HEK293 (cell line): ENCODE data around the gene IL9.

Experiments
- CTCF ChIA-PET: fragments of 350-600 bp; formaldehyde crosslinking; extraction: SDS; loops from one replicate; lab custom pipeline; 2021; ENCODE audit warnings: antibody characterized with exemption; lab: Yijun Ruan, JAX
- POLR2A ChIA-PET: fragments of 300-600 bp; formaldehyde crosslinking; extraction: SDS; loops from one replicate; lab custom pipeline; 2020; ENCODE audit warnings: antibody characterized with exemption, inconsistent platforms; lab: Yijun Ruan, JAX
- H3K27ac ChIP-seq: fragments of 200-500 bp; sonication (Bioruptor generic); 2 replicates; pipeline ENCODE4 v1.5.1; 2014; ENCODE audit warnings: low read depth, low read length, control low read depth, inconsistent platforms; ENCODE audit errors: extremely low read depth
- H3K36me3 ChIP-seq, 2 experiments: fragments of 200-500 bp in 1 of 2; sonication (Bioruptor generic) in 1 of 2; 1 replicate in 1 of 2; 2 replicates in 1 of 2; pipeline ENCODE4 v1.5.1; 2014 to 2017; ENCODE audit warnings: inconsistent platforms in 2 of 2, low read length in 2 of 2; ENCODE audit not compliant: control insufficient read depth in 2 of 2, insufficient read depth in 1 of 2
- H3K4me1 ChIP-seq: fragments of 200-500 bp; sonication (Bioruptor generic); 2 replicates; pipeline ENCODE4 v1.5.1; 2014; ENCODE audit warnings: mild to moderate bottlenecking, low read length, inconsistent platforms; ENCODE audit not compliant: control insufficient read depth, insufficient read depth
- H3K4me3 ChIP-seq: 2 replicates; pipeline ENCODE4 v1.5.1; 2011; ENCODE audit warnings: low read depth, mild to moderate bottlenecking, control low read depth, low read length, moderate library complexity
- H3K9me3 ChIP-seq: fragments of 200-500 bp; sonication (Bioruptor generic); 2 replicates; pipeline ENCODE4 v1.5.1; 2014; ENCODE audit warnings: low read depth, low read length, inconsistent platforms; ENCODE audit not compliant: control insufficient read depth, insufficient read depth
- BCL11B ChIP-seq: fragments of 450-650 bp; formaldehyde crosslinking; IDR thresholded peaks from 2 replicates; pipeline ENCODE4 v1.5.1; 2016; ENCODE audit warnings: low read depth, missing biosample characterization, missing genetic modification characterization
- GFI1B ChIP-seq: fragments of 450-650 bp; formaldehyde crosslinking; IDR thresholded peaks from 2 replicates; pipeline ENCODE4 v1.5.1; 2016; ENCODE audit warnings: missing biosample characterization, missing genetic modification characterization
- GLIS2 ChIP-seq: fragments of 450-650 bp; formaldehyde crosslinking; IDR thresholded peaks from 2 replicates; pipeline ENCODE4 v1.5.1; 2016; ENCODE audit warnings: missing biosample characterization, missing genetic modification characterization
- KLF8 ChIP-seq: fragments of 450-650 bp; formaldehyde crosslinking; IDR thresholded peaks from 2 replicates; pipeline ENCODE4 v1.5.1; 2016; ENCODE audit warnings: missing biosample characterization, missing genetic modification characterization
- PRDM2 ChIP-seq: fragments of 450-650 bp; formaldehyde crosslinking; IDR thresholded peaks from 2 replicates; pipeline ENCODE4 v1.5.1; 2016; ENCODE audit warnings: missing biosample characterization, missing genetic modification characterization, borderline replicate concordance
- SCRT2 ChIP-seq: fragments of 450-650 bp; formaldehyde crosslinking; IDR thresholded peaks from 2 replicates; pipeline ENCODE4 v1.5.1; 2016; ENCODE audit warnings: missing biosample characterization, missing genetic modification characterization
- SETDB1 ChIP-seq: IDR thresholded peaks from one replicate; pipeline ENCODE4 v1.6.1; 2017; ENCODE audit warnings: mild to moderate bottlenecking, low read length, moderate library complexity, mixed read lengths; ENCODE audit not compliant: insufficient read length
- TRIM28 ChIP-seq: IDR thresholded peaks from 2 replicates; pipeline ENCODE4 v1.6.1; 2011; ENCODE audit warnings: low read length, control low read depth, borderline replicate concordance
- ZBTB44 ChIP-seq: fragments of 450-650 bp; IDR thresholded peaks from 2 replicates; pipeline ENCODE4 v1.5.1; 2018; ENCODE audit warnings: missing biosample characterization, mild to moderate bottlenecking, missing genetic modification characterization
- ZNF155 ChIP-seq: fragments of 450-650 bp; formaldehyde crosslinking; IDR thresholded peaks from 2 replicates; pipeline ENCODE4 v1.5.1; 2016; ENCODE audit warnings: missing biosample characterization, missing genetic modification characterization
- ZNF24 ChIP-seq: fragments of 450-650 bp; formaldehyde crosslinking; IDR thresholded peaks from 2 replicates; pipeline ENCODE4 v1.5.1; 2016; ENCODE audit warnings: missing biosample characterization, missing genetic modification characterization
- ZNF354C ChIP-seq: fragments of 450-650 bp; formaldehyde crosslinking; IDR thresholded peaks from 2 replicates; pipeline ENCODE4 v1.5.1; 2016; ENCODE audit warnings: missing biosample characterization, missing genetic modification characterization, low read depth, borderline replicate concordance
- ZNF416 ChIP-seq: fragments of 450-650 bp; formaldehyde crosslinking; IDR thresholded peaks from 2 replicates; pipeline ENCODE4 v1.5.1; 2016; ENCODE audit warnings: missing biosample characterization, missing genetic modification characterization
- ZNF449 ChIP-seq: fragments of 450-650 bp; formaldehyde crosslinking; IDR thresholded peaks from 2 replicates; pipeline ENCODE4 v1.5.1; 2017; ENCODE audit warnings: missing biosample characterization, mild to moderate bottlenecking, missing genetic modification characterization, moderate library complexity
- ZNF48 ChIP-seq: fragments of 450-650 bp; formaldehyde crosslinking; IDR thresholded peaks from 2 replicates; pipeline ENCODE4 v1.5.1; 2016; ENCODE audit warnings: missing biosample characterization, missing genetic modification characterization
- ZNF561 ChIP-seq: fragments of 450-650 bp; IDR thresholded peaks from 2 replicates; pipeline ENCODE4 v1.5.1; 2018; ENCODE audit warnings: missing biosample characterization, missing genetic modification characterization, borderline replicate concordance
- ZNF621 ChIP-seq: fragments of 450-650 bp; formaldehyde crosslinking; IDR thresholded peaks from 2 replicates; pipeline ENCODE4 v1.5.1; 2017; ENCODE audit warnings: missing biosample characterization, missing genetic modification characterization
- ZSCAN18 ChIP-seq: fragments of 450-650 bp; formaldehyde crosslinking; IDR thresholded peaks from 2 replicates; pipeline ENCODE4 v1.5.1; 2016; ENCODE audit warnings: missing biosample characterization, missing genetic modification characterization
- ZSCAN23 ChIP-seq: fragments of 450-650 bp; formaldehyde crosslinking; IDR thresholded peaks from 2 replicates; pipeline ENCODE4 v1.5.1; 2016; ENCODE audit warnings: missing biosample characterization, missing genetic modification characterization
- ZXDB ChIP-seq: fragments of 450-650 bp; formaldehyde crosslinking; IDR thresholded peaks from 2 replicates; pipeline ENCODE4 v1.5.1; 2016; ENCODE audit warnings: missing biosample characterization, missing genetic modification characterization

The IL9 gene

GRCh38 chr5:135891268-135891667 is 4.4 kb downstream of the IL9 start (continued):
- 0 out of 2 replicates have a peak, but pooled peaks have one; percentile 20 for TF ChIP-seq ZBTB44

GRCh38 chr5:135890867-135891266 is 4.8 kb downstream of the IL9 start:
- peak overlapping the region; percentile 5; the same call in 1 of the 2 replicates for H3K27ac ChIP-seq
- no peaks in the 10 kb centered on the region for H3K36me3 ChIP-seq
- POLR2A ChIA-PET = interaction anchor here (0.6 kb wide), 1 partner anchor 232 kb away, joined by 3 read pairs; no protein-coding TSS in a partner anchor
- H3K9me3 ChIP-seq = no peaks in the 10 kb centered on the region
- no peak overlapping the region for H3K4me3 ChIP-seq
- CTCF ChIA-PET = interaction anchor here (0.7 to 8.1 kb wide), 20 partner anchors 8 to 527 kb away, joined by 3 to 66 read pairs (median 4); no protein-coding TSS in a partner anchor
- peaks cover 25% of the 10 kb centered on the region for H3K4me1 ChIP-seq
- TF ChIP-seq SCRT2 (tag by site-specific recombination) (peak; percentile 72), ZSCAN18 (no peak)

GRCh38 chr5:135890296-135890695 is 5.3 kb downstream of the IL9 start:
- CTCF ChIA-PET = interaction anchor here (0.9 to 8.1 kb wide), 8 partner anchors 9 to 322 kb away, joined by 3 to 66 read pairs (median 12); no protein-coding TSS in a partner anchor
- TF ChIP-seq ZNF354C (tag by site-specific recombination) (no peak), BCL11B (tag by site-specific recombination) (no peak), ZNF416 (tag by site-specific recombination) (no peak), ZNF155 (tag by site-specific recombination) (no peak), ZNF561 (tag by site-specific recombination) (no peak), GLIS2 (tag by site-specific recombination) (no peak), ZNF48 (no peak), GFI1B (no peak), ZSCAN23 (no peak), TRIM28 (no peak), ZNF24 (tag by site-specific recombination) (no peak), SETDB1 (no peak), PRDM2 (tag by site-specific recombination) (no peak), ZNF449 (tag by site-specific recombination) (no peak), KLF8 (tag by site-specific recombination) (no peak), ZNF621 (tag by site-specific recombination) (no peak), ZXDB (tag by site-specific recombination) (no peak)
- POLR2A ChIA-PET = no interaction called here
- Histone ChIP-seq H3K27ac (no peak overlapping the region), H3K4me1 (peaks cover 23% of the 10 kb centered on the region), H3K36me3 (no peaks in the 10 kb centered on the region), H3K9me3 (no peaks in the 10 kb centered on the region), H3K4me3 (no peak overlapping the region)
